GM12891 (cell line): Measurements from ENCODE around the gene ATE1.

ENCODE experiments used
- POLR2A ChIP-seq: IDR thresholded peaks from 2 replicates; pipeline ENCODE4 v1.6.1; 2011; ENCODE audit warnings: low read depth, low read length, control low read depth
- POLR2AphosphoS5 ChIP-seq: IDR thresholded peaks from 2 replicates; pipeline ENCODE4 v1.6.1; 2011; ENCODE audit warnings: low read depth, low read length, control low read depth
- POU2F2 ChIP-seq: IDR thresholded peaks from 2 replicates; pipeline ENCODE4 v1.6.1; 2011; ENCODE audit warnings: low read depth, mild to moderate bottlenecking, control low read depth, low read length, moderate library complexity
- SPI1 ChIP-seq: IDR thresholded peaks from 2 replicates; pipeline ENCODE4 v1.6.1; 2011; ENCODE audit warnings: low read depth, low read length, control low read depth
- TAF1 ChIP-seq: IDR thresholded peaks from 2 replicates; pipeline ENCODE4 v1.6.1; 2011; ENCODE audit warnings: low read depth, low read length, control low read depth

GRCh38 chr10:121822724-121823123 is 105.1 kb downstream of the ATE1 start:
- no peak for TF ChIP-seq POLR2AphosphoS5
- TF ChIP-seq POLR2A: no peak
- no peak for TF ChIP-seq SPI1
- no peak for TF ChIP-seq POU2F2
- TF ChIP-seq TAF1: no peak
